ENCODE measurements around the gene UGT2B15.

DNA sequence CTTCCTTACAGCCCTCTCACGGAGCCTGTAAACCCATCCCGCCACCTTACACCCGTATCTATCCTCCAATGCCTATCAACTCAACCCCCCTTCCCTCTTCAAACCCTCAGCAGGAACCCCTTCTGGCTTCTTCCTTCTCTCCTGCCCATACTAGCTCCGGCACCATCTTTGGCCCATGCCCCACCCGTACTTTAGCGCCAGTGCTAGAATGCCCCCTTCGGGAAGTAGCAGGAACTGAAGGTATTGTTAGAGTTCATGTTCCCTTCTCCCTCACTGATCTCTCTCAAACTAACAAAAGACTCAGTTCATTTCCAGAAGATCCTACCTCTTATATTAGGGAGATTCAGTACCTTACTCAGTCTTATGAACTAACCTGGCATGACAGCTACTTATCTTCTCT is 2.7 kb upstream of the UGT2B15 start:
- TF ChIP-seq, protein P1, sequence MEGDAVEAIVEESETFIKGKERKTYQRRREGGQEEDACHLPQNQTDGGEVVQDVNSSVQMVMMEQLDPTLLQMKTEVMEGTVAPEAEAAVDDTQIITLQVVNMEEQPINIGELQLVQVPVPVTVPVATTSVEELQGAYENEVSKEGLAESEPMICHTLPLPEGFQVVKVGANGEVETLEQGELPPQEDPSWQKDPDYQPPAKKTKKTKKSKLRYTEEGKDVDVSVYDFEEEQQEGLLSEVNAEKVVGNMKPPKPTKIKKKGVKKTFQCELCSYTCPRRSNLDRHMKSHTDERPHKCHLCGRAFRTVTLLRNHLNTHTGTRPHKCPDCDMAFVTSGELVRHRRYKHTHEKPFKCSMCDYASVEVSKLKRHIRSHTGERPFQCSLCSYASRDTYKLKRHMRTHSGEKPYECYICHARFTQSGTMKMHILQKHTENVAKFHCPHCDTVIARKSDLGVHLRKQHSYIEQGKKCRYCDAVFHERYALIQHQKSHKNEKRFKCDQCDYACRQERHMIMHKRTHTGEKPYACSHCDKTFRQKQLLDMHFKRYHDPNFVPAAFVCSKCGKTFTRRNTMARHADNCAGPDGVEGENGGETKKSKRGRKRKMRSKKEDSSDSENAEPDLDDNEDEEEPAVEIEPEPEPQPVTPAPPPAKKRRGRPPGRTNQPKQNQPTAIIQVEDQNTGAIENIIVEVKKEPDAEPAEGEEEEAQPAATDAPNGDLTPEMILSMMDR (IDR thresholded peaks at IDR 0.05; ENCODE audit: poor library complexity): no peak
- TF ChIP-seq EZH2 (IDR thresholded peaks at IDR 0.05; ENCODE audit: borderline replicate concordance): no peak
- TF ChIP-seq EZH2phosphoT487 (IDR thresholded peaks at IDR 0.05; ENCODE audit: low read depth, severe bottlenecking, unreplicated experiment): no peak

Measured in hepatocyte (in vitro differentiated cells).